ENCODE data around the gene FBXL14. TPM values are rescaled to one million over a fixed set of nuclear protein-coding genes. Genes with fewer than 3 reads are reported as not detected.

FBXL14 gene
- total RNA-seq, 1 experiment from 2014 or later, result 18.3 TPM

DNA sequence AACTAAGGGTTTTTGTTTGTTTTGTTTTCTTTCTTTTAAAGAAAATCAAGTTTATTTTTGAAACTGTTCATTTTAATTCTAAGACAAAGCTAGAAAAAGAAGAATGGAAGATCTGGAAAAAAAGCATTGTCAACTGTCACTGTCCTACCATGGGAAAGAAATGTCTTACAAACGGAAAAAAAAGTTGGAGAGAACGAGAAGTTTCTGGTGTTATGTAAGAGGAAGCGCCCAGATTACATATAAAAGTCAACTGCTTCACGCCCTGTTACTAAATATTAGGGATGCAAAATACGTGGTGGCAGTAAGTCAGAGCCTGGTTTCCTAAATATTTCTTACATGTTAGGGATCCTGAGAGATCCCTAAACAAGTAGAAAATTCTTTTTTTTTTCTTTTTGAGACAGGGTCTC is 14.3 kb upstream of the FBXL14 start:
- Histone ChIP-seq H3K79me2 (ENCODE audit: low read length) (no peaks in the 10 kb centered on the region), H3F3A (ENCODE audit: low read length, unreplicated experiment) (no peaks in the 10 kb centered on the region), H3K9ac (ENCODE audit: low read length) (no peak overlapping the region), H3K4me2 (ENCODE audit: low read length) (no peak overlapping the region), H3K9me3 (ENCODE audit: low read length) (no peaks in the 10 kb centered on the region), H4K20me1 (ENCODE audit: low read length) (no peaks in the 10 kb centered on the region), H3K27ac (ENCODE audit: low read length) (no peak overlapping the region), H3K36me3 (ENCODE audit: low read depth, low read length) (no peaks in the 10 kb centered on the region; the same call in 1 of the 2 replicates), H3K4me1 (ENCODE audit: insufficient read depth, low read length) (peaks cover 10% of the 10 kb centered on the region), H3K9me2 (replicated peaks; ENCODE audit: low read length) (no peaks in the 10 kb centered on the region), H3K4me3 (ENCODE audit: low read length) (no peak overlapping the region), H2AFZ (ENCODE audit: low read length) (no peak overlapping the region), H3K27me3 (ENCODE audit: low read length) (no peaks in the 10 kb centered on the region)
- ChIA-PET CTCF (no interaction called here), POLR2A (ENCODE audit: unreplicated experiment) (no interaction called here)
- BruUV-seq (replicated peaks), result no TSS peak
- TF ChIP-seq EZH2 (IDR thresholded peaks at IDR 0.05; ENCODE audit: low read length, unreplicated experiment) (no peak), EZH2phosphoT487 (IDR thresholded peaks at IDR 0.05; ENCODE audit: borderline replicate concordance, low read length) (no peak), CTCF (conservative IDR thresholded peaks at IDR 0.05; ENCODE audit: low read depth, low read length) (no peak)
- intact Hi-C loops (cut with micrococcal nuclease), result no loop called here
- no peak for ATAC-seq
- no peak for DNase-seq

- Histone ChIP-seq H3K27ac (ENCODE audit: low read length) (no peak overlapping the region), H3K36me3 (ENCODE audit: low read depth, low read length) (no peaks in the 10 kb centered on the region; the same call in 1 of the 2 replicates), H2AFZ (ENCODE audit: low read length) (no peak overlapping the region), H3K79me2 (ENCODE audit: low read length) (no peaks in the 10 kb centered on the region), H3F3A (ENCODE audit: low read length, unreplicated experiment) (no peaks in the 10 kb centered on the region), H4K20me1 (ENCODE audit: low read length) (no peaks in the 10 kb centered on the region), H3K9me2 (replicated peaks; ENCODE audit: low read length) (no peaks in the 10 kb centered on the region), H3K4me1 (ENCODE audit: insufficient read depth, low read length) (peaks cover 10% of the 10 kb centered on the region), H3K27me3 (ENCODE audit: low read length) (no peaks in the 10 kb centered on the region), H3K9ac (ENCODE audit: low read length) (no peak overlapping the region), H3K9me3 (ENCODE audit: low read length) (no peaks in the 10 kb centered on the region), H3K4me3 (ENCODE audit: low read length) (no peak overlapping the region), H3K4me2 (ENCODE audit: low read length) (no peak overlapping the region)
- no TSS peak for BruUV-seq (replicated peaks)
- intact Hi-C loops (cut with micrococcal nuclease), result no loop called here
- ChIA-PET CTCF (no interaction called here), POLR2A (ENCODE audit: unreplicated experiment) (no interaction called here)
- DNase-seq, result no peak
- ATAC-seq, result no peak
- TF ChIP-seq CTCF (conservative IDR thresholded peaks at IDR 0.05; ENCODE audit: low read depth, low read length) (no peak), EZH2 (IDR thresholded peaks at IDR 0.05; ENCODE audit: low read length, unreplicated experiment) (no peak), EZH2phosphoT487 (IDR thresholded peaks at IDR 0.05; ENCODE audit: borderline replicate concordance, low read length) (no peak)
These were observed 13.7 kb upstream of the FBXL14 start for GRCh38 chr12:1607940-1608712.

- no peaks in the 10 kb centered on the region for H3F3A ChIP-seq (ENCODE audit: low read length, unreplicated experiment)
- H3K4me1 ChIP-seq (ENCODE audit: insufficient read depth, low read length), result peaks cover 10% of the 10 kb centered on the region
- H3K4me3 ChIP-seq (ENCODE audit: low read length), result peak overlapping the region; percentile 66
- peak overlapping the region; percentile 85 for H3K4me2 ChIP-seq (ENCODE audit: low read length)
- H4K20me1 ChIP-seq (ENCODE audit: low read length), result no peaks in the 10 kb centered on the region
- TF ChIP-seq EZH2phosphoT487 (IDR thresholded peaks at IDR 0.05; ENCODE audit: borderline replicate concordance, low read length) (no peak), CTCF (conservative IDR thresholded peaks at IDR 0.05; ENCODE audit: low read depth, low read length) (no peak), EZH2 (IDR thresholded peaks at IDR 0.05; ENCODE audit: low read length, unreplicated experiment) (no peak)
- intact Hi-C loops (cut with micrococcal nuclease), result no loop called here
- H3K79me2 ChIP-seq (ENCODE audit: low read length), result no peaks in the 10 kb centered on the region
- no peaks in the 10 kb centered on the region for H3K27me3 ChIP-seq (ENCODE audit: low read length)
- ChIA-PET POLR2A (ENCODE audit: unreplicated experiment) (no interaction called here), CTCF (interaction anchor here (0.6 to 1.9 kb wide), 3 partner anchors 13 to 488 kb away, joined by 3 to 9 read pairs (median 6); no protein-coding TSS in a partner anchor)
- DNase-seq (peak; percentile 92), ATAC-seq (peak; percentile 62)
- no peaks in the 10 kb centered on the region for H3K9me3 ChIP-seq (ENCODE audit: low read length)
- no TSS peak for BruUV-seq (replicated peaks)
- H3K27ac ChIP-seq (ENCODE audit: low read length), result peak overlapping the region; percentile 45
- H2AFZ ChIP-seq (ENCODE audit: low read length), result peak overlapping the region; percentile 84
- peak overlapping the region; percentile 5; the same call in 1 of the 2 replicates for H3K9ac ChIP-seq (ENCODE audit: low read length)
- H3K9me2 ChIP-seq (replicated peaks; ENCODE audit: low read length), result no peaks in the 10 kb centered on the region
- no peaks in the 10 kb centered on the region; the same call in 1 of the 2 replicates for H3K36me3 ChIP-seq (ENCODE audit: low read depth, low read length)
These were observed 11.7 kb upstream of the FBXL14 start for GRCh38 chr12:1606021-1606622.
